Jurkat, Clone E6-1 (cell line): ENCODE measurements around the gene CTDP1.

Experiments used
- DNase-seq: peaks from one replicate; pipeline ENCODE4 v3.0.0-alpha.2; 2011; ENCODE audit warnings: low read depth, low spot score
- H3K4me3 ChIP-seq: 2 replicates; pipeline ENCODE4 v1.5.1; 2011; ENCODE audit warnings: mild to moderate bottlenecking, low read length, control low read depth, moderate library complexity

CTDP1 gene

DNA sequence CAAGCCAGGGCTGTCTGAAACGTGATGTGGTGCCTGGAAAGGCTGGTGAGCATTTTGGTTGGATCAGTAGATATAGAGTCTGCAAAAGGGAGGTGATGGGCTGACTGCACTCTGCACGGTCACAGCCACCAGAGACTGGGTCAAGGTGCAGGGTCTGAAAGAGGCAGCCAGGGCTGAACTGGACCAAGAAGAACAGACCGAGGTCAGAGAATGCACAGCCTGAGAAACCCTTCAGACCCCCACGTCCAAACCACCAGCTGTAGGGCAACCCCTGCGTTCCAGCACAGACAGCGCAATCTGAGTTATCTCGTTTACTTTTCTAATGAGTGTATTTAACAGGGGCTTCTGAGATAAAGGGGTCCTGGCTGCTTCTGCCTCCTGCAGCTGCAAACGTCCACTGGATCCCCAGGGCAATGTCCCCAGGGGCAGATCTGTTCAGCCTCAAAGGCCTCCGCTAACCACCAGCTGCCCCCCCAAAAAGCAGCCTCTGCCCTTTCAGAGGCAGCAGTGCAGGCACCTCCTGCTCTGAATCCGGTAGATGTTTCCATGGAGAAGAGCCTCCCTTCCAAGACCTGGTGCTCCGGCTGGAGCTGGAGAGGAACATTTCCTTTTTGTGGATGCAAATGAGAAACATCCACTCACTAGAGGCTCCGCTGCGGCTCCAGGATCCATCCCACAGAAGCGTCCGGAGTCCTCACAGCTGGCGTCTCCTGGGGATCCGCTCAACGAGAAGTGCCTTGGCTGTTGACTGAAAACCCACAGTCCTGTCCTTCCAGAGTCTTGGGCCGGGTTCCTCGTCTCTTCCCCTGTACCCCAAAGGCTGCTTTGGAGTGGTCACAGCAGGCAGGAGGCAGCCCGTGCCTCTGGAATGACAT lies 117.2 kb downstream of the CTDP1 start:
- no peak for DNase-seq
- no peak overlapping the region for H3K4me3 ChIP-seq

- no peak for DNase-seq
- no peak within 1 kb of the TSS for H3K4me3 ChIP-seq
These were observed 118.1 kb downstream of the CTDP1 start, which contains the start of gene KCNG2 for GRCh38 chr18:79797518-79798345. Gene KCNG2 (plus strand): TSS chr18:79797938. CDS start chr18:79863668, 65,730 bp downstream.

DNA sequence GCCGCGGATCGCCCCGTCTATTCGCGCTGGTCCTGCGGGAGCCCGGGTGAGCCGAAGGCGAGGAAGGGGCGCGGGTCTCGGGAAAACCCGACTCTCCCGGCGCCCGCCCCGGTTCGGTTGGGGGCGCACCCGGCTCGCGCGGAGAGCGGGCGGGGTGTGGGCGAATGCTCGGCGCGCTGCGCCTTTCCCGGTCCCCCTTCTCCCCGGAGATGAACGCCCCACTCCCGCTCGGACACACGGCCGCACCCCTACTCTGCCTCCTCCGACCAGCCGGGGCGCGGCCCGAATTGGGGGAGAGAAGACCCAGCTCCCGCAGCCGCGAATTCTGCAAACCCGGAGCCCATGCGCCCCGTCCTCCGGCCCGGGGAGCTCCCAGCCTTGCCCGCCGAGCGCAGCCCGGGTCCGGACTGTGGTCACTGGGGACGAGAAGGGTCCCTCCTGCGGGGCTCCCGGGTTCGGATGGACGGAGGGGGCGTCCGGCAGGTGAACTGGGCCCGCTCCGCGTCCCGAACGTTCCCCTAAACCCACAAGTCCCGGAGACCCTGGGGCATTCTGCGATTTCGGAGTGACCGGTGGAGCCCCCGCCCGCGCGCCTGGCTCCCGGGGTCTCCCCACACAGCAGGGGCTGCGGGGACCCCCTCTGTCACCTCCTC lies 118.9 kb downstream of the CTDP1 start:
- no peak overlapping the region for H3K4me3 ChIP-seq
- DNase-seq, result no peak

- no peak overlapping the region for H3K4me3 ChIP-seq
- DNase-seq, result no peak
These were observed 119.4 kb downstream of the CTDP1 start for GRCh38 chr18:79798999-79799370.

DNA sequence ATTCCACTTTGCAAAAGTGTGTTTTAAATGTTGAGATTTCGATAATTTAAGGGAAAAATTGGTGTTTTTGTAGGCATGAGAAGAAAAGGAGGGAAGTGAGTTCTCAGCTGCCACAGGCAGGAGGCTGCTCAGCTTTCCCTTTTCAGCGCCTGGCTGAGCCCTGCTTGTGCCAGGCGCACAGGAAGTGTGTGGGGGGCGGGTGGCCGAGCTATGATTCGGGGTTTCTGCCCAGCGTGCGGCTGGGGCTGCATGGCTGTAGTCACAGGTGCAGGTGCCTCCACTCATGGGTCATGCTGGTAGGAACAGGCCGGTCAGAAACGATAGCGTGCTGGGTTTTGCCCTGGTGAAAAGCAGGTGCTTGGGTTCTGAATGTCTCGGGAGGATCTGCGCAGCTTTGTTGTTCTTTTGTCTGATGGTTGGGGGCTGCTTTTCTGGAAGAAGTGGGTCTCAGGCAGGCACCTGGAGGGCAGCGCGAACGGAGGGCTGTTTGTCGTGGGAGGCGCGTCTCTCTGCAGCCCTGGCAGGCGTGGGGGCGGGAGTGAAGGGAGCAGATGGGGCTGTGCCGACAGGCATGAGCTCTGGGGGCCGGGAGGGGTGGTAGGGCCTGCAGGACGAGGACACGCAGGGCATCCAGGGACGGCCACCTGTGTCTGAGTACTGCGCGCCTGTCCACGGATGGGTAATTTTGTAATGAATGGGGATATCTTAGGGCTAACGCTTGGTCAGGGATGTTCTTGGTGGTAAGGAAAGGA lies 120.2 kb downstream of the CTDP1 start:
- DNase-seq, result no peak
- no peak overlapping the region for H3K4me3 ChIP-seq

GRCh38 chr18:79800371-79801180 lies 121.0 kb downstream of the CTDP1 start:
- no peak for DNase-seq
- no peak overlapping the region for H3K4me3 ChIP-seq

- H3K4me3 ChIP-seq, result no peak overlapping the region
- no peak for DNase-seq
These were observed 121.6 kb downstream of the CTDP1 start for GRCh38 chr18:79801217-79801616.

DNA sequence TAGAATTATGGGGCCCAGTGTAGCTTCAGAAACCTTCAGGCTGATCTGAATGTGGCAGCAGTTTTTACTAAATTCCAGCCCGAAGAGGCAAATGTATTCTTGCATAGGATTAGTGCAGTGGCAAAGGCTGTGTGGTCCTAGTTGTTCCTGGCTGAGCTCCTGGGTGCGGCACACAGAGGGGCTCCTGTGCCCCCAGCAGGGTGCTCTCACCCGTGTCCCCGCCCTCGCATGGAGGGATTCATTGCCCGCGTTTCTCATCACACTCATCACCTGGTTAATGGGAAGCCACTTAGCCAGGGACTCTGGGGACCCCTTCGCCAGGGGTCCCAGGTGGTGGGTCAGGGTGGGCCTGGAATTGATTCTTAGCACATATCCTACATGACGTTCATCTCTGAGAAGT lies 122.0 kb downstream of the CTDP1 start:
- no peak for DNase-seq

GRCh38 chr18:79802298-79802697 lies 122.7 kb downstream of the CTDP1 start:
- H3K4me3 ChIP-seq, result no peak overlapping the region

More for the DNA sequence above, 122.0 kb downstream of the CTDP1 start:
- no peak overlapping the region for H3K4me3 ChIP-seq

GRCh38 chr18:79803611-79804051 lies 124.0 kb downstream of the CTDP1 start:
- DNase-seq, result no peak
- no peak overlapping the region for H3K4me3 ChIP-seq

More at GRCh38 chr18:79802298-79802697, 122.7 kb downstream of the CTDP1 start:
- no peak for DNase-seq
